Neural cell (in vitro differentiated cells): Measurements from ENCODE around the gene HSPB7. TPM values are rescaled to one million over a fixed set of nuclear protein-coding genes. Genes with fewer than 3 reads are reported as not detected.
"Not testable (repeated sequence)": the region's sequence is repeated elsewhere in the genome, so short reads cannot be mapped to it uniquely, and the experiment has no call there.

Source experiments
- H2AFZ ChIP-seq: fragments of 200-600, 300-800 bp; sonication (generic), shearing (Covaris generic); 2 replicates; pipeline ENCODE4 v1.6.0; 2014; ENCODE audit warnings: low read depth, mild to moderate bottlenecking, antibody characterized with exemption, low read length, moderate library complexity
- H3F3A ChIP-seq: fragments of 200-600 bp; shearing (Covaris generic); 2 replicates; pipeline ENCODE4 v1.6.1; 2016; ENCODE audit warnings: mild to moderate bottlenecking, moderate library complexity, mixed read lengths, antibody characterized with exemption, low read length; ENCODE audit not compliant: insufficient read depth, poor library complexity, severe bottlenecking
- H3K27ac ChIP-seq: fragments of 200-600, 300-800 bp; sonication (generic), shearing (Covaris generic); 2 replicates; pipeline ENCODE4 v1.5.1; 2014; ENCODE audit warnings: mild to moderate bottlenecking, low read length, moderate library complexity
- H3K27me3 ChIP-seq: fragments of 300-800, 200-600 bp; sonication (generic), shearing (Covaris generic); 2 replicates; pipeline ENCODE4 v1.6.0; 2014; ENCODE audit warnings: mild to moderate bottlenecking, low read depth, low read length, moderate library complexity; ENCODE audit not compliant: insufficient read depth
- H3K36me3 ChIP-seq: fragments of 300-800, 200-600 bp; sonication (generic), shearing (Covaris generic); 2 replicates; pipeline ENCODE4 v1.5.1; 2014; ENCODE audit warnings: mild to moderate bottlenecking, antibody characterized with exemption, low read length, moderate library complexity; ENCODE audit not compliant: insufficient read depth
- H3K4me2 ChIP-seq: fragments of 300-800, 200-600 bp; sonication (generic), shearing (Covaris generic); 2 replicates; pipeline ENCODE4 v1.6.0; 2014; ENCODE audit warnings: mild to moderate bottlenecking, low read length
- H3K4me3 ChIP-seq: fragments of 300-800, 200-600 bp; sonication (generic), shearing (Covaris generic); 2 replicates; pipeline ENCODE4 v1.5.1; 2014; ENCODE audit warnings: mild to moderate bottlenecking, low read length, moderate library complexity
- H3K79me2 ChIP-seq: fragments of 200-600 bp; shearing (Covaris generic); replicated peaks from 2 replicates; pipeline ENCODE4 v1.6.0; 2014; ENCODE audit warnings: mild to moderate bottlenecking, low read length, moderate library complexity; ENCODE audit not compliant: insufficient read depth
- H3K9ac ChIP-seq: fragments of 300-800, 200-600 bp; sonication (generic), shearing (Covaris generic); 2 replicates; pipeline ENCODE4 v1.6.1; 2016; ENCODE audit warnings: mild to moderate bottlenecking, low read length, mixed read lengths
- H3K9me2 ChIP-seq: fragments of 200-600 bp; shearing (Covaris generic); 2 replicates; pipeline ENCODE4 v1.6.1; 2016; ENCODE audit warnings: mild to moderate bottlenecking, low read length, mixed read lengths; ENCODE audit not compliant: insufficient read depth
- H3K9me3 ChIP-seq: fragments of 200-600, 300-800 bp; sonication (generic), shearing (Covaris generic); 2 replicates; pipeline ENCODE4 v1.6.1; 2016; ENCODE audit warnings: mild to moderate bottlenecking, mixed run types, low read length, moderate library complexity, mixed read lengths
- H4K20me1 ChIP-seq: fragments of 200-600 bp; shearing (Covaris generic); 2 replicates; pipeline ENCODE4 v1.6.1; 2016; ENCODE audit warnings: mild to moderate bottlenecking, mixed run types; ENCODE audit not compliant: insufficient read depth
- CTCF ChIP-seq: fragments of 450-650 bp; IDR thresholded peaks from 2 replicates; pipeline ENCODE4 v1.5.1; 2014; ENCODE audit warnings: antibody characterized with exemption, mild to moderate bottlenecking, moderate library complexity; ENCODE audit not compliant: poor library complexity, severe bottlenecking
- EP300 ChIP-seq: fragments of 450-650 bp; conservative IDR thresholded peaks from 2 replicates; pipeline ENCODE4 v1.6.1; 2014; ENCODE audit warnings: antibody characterized with exemption, mild to moderate bottlenecking, moderate library complexity; ENCODE audit not compliant: poor library complexity, severe bottlenecking
- EZH2 ChIP-seq: fragments of 200-600, 300-800 bp; shearing (Covaris generic), sonication (generic); IDR thresholded peaks from 2 replicates; pipeline ENCODE4 v1.6.1; 2014; ENCODE audit warnings: antibody characterized with exemption, low read length, borderline replicate concordance, mild to moderate bottlenecking; ENCODE audit not compliant: insufficient read depth, poor library complexity, severe bottlenecking
- MXI1 ChIP-seq: fragments of 450-650 bp; conservative IDR thresholded peaks from 2 replicates; pipeline ENCODE4 v1.6.1; 2014; ENCODE audit warnings: antibody characterized with exemption, mild to moderate bottlenecking; ENCODE audit not compliant: poor library complexity, severe bottlenecking
- POLR2AphosphoS5 ChIP-seq: IDR thresholded peaks from 2 replicates; pipeline ENCODE4 v1.6.1; 2012
- RAD21 ChIP-seq: fragments of 450-650 bp; conservative IDR thresholded peaks from 2 replicates; pipeline ENCODE4 v1.6.1; 2014; ENCODE audit warnings: antibody characterized with exemption, mild to moderate bottlenecking, moderate library complexity
- REST ChIP-seq: IDR thresholded peaks from 2 replicates; pipeline ENCODE4 v1.6.1; 2012; ENCODE audit warnings: borderline replicate concordance
- SMC3 ChIP-seq: fragments of 450-650 bp; conservative IDR thresholded peaks from 2 replicates; pipeline ENCODE4 v1.6.1; 2014; ENCODE audit warnings: antibody characterized with exemption, mild to moderate bottlenecking, moderate library complexity; ENCODE audit not compliant: poor library complexity
- TAF1 ChIP-seq: IDR thresholded peaks from 2 replicates; pipeline ENCODE4 v1.6.1; 2012; ENCODE audit warnings: low read depth
- polyA plus RNA-seq: library from polyadenylated mRNA; depleted of rRNA; stranded (reverse); fragments of >200 nt; gene quantifications from 2 replicates; pipeline ENCODE4 v1.2.3, GENCODE V29; 2014

The HSPB7 gene
- polyA plus RNA-seq, 1 donor from 2014 or later: not detected

DNA sequence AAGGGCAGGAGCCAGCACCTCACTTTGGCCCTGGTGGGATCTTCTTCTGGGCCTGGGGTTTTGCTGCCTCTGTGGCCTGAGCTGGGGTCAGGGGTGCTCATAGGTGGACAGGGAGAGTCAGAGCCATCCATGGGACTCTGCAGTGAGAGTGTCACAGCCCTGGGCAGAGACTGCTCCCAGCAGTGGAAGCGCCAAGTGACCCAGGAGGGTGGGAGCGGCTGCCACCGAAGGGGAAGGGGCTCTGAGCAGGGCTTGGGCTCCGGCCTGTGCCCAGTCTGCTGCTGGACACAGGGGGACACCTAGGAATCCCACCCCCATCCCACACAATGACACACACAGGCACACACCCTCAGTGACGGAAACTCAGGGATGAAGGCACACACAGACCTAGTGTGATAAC is 26.1 kb upstream of the HSPB7 start:
- no peak for TF ChIP-seq REST
- no peak for TF ChIP-seq EZH2
- TF ChIP-seq CTCF: no peak
- no peak for TF ChIP-seq RAD21
- no peak for TF ChIP-seq TAF1
- no peak for TF ChIP-seq SMC3
- no peak for TF ChIP-seq POLR2AphosphoS5
- TF ChIP-seq EP300: no peak
- no peak for TF ChIP-seq MXI1
- H2AFZ ChIP-seq: no peak overlapping the region
- no peak overlapping the region for H3K27ac ChIP-seq
- no peak overlapping the region for H3K4me2 ChIP-seq
- no peaks in the 10 kb centered on the region for H4K20me1 ChIP-seq
- no peaks in the 10 kb centered on the region for H3F3A ChIP-seq
- no peak overlapping the region for H3K4me3 ChIP-seq
- no peaks in the 10 kb centered on the region for H3K27me3 ChIP-seq
- H3K79me2 ChIP-seq: no peaks in the 10 kb centered on the region
- H3K9me3 ChIP-seq: no peaks in the 10 kb centered on the region
- H3K9me2 ChIP-seq: no peaks in the 10 kb centered on the region
- no peak overlapping the region for H3K9ac ChIP-seq
- no peaks in the 10 kb centered on the region for H3K36me3 ChIP-seq

DNA sequence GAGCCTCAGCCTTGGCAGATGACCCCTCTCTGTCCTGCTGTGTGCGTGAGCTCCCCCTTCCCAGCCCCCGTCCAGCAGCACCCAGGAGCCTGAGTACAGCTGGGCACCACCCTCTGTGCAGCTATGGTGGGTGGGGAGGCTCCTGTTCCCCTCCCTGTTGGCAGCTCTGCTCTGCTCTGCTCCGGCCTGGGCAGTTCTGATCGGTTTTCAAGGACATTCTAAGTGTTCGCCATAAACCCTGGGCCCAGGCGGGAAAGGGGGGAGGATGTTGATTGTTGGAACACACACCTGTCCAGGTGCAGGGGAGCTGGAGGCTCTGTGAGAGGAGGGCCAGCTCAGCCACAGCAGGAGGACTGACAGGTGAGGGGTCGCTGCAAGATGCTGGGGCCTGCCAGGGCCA is 25.7 kb upstream of the HSPB7 start, which contains the start of gene CLCNKB:
TSS of gene CLCNKB (plus strand) at position 262 of the 400 bp plus-strand sequence. CDS start 711 bp downstream, outside the sequence.
- H3K9ac ChIP-seq: no peak within 1 kb of the TSS
- H3K9me2 ChIP-seq: no peaks in the 10 kb centered on the region
- no peaks in the 10 kb centered on the region for H3K9me3 ChIP-seq
- H4K20me1 ChIP-seq: no peaks in the 10 kb centered on the region
- H3K4me3 ChIP-seq: no peak within 1 kb of the TSS
- TF ChIP-seq TAF1: no peak
- no peak for TF ChIP-seq CTCF
- no peak for TF ChIP-seq MXI1
- no peak for TF ChIP-seq EP300
- no peak for TF ChIP-seq EZH2
- no peak for TF ChIP-seq RAD21
- TF ChIP-seq SMC3: no peak
- no peak for TF ChIP-seq POLR2AphosphoS5
- TF ChIP-seq REST: no peak
- no peaks in the 10 kb centered on the region for H3K27me3 ChIP-seq
- H3K36me3 ChIP-seq: no peaks in the 10 kb centered on the region
- no peaks in the 10 kb centered on the region for H3F3A ChIP-seq
- H3K4me2 ChIP-seq: no peak within 1 kb of the TSS
- H3K27ac ChIP-seq: no peak within 1 kb of the TSS
- H2AFZ ChIP-seq: no peak within 1 kb of the TSS
- H3K79me2 ChIP-seq: no peaks in the 10 kb centered on the region

GRCh38 chr1:16042654-16043053 is 24.8 kb upstream of the HSPB7 start:
- H3K36me3 ChIP-seq, H3K9me3 ChIP-seq, H3K4me3 ChIP-seq, H3K9ac ChIP-seq, H2AFZ ChIP-seq, H4K20me1 ChIP-seq, H3K27ac ChIP-seq, H3K9me2 ChIP-seq, H3K4me2 ChIP-seq, H3F3A ChIP-seq, H3K79me2 ChIP-seq, H3K27me3 ChIP-seq: not testable (repeated sequence)
